Measurements from ENCODE around the gene PLCL2.

The PLCL2 gene

DNA sequence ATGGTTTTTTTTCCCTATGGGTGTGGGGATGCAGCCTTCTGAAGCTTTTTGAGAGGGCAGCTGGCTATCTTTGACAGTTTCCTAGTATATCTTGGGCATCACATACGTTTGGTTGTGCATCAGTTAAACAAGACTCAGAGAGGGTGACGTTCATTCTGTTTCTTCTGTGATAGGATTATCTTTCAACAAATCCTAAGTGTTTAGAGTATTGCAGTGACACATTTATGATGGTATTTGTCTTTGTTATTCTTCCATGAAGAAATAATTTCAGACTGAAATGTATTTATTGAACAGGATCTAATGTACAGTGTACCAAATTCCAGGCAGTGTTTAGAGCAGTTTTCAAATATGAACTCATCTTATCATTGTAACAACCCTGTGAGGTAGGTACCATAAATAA, 114.4 kb downstream of the PLCL2 start:
- TF ChIP-seq EZH2 (IDR thresholded peaks at IDR 0.05; ENCODE audit: borderline replicate concordance, low read length) (no peak), CTCF (IDR thresholded peaks at IDR 0.05; ENCODE audit: low read length) (no peak)
- Histone ChIP-seq H3K9me2 (ENCODE audit: low read depth, low read length) (no peaks in the 10 kb centered on the region), H3K4me3 (ENCODE audit: low read depth, low read length, poor library complexity, severe bottlenecking) (no peak overlapping the region), H3K4me1 (ENCODE audit: insufficient read depth, low read length, severe bottlenecking) (no peaks in the 10 kb centered on the region), H3K9me3 (ENCODE audit: low read length) (peaks cover 8% of the 10 kb centered on the region), H3K27ac (ENCODE audit: low read depth, low read length, poor library complexity, severe bottlenecking) (no peak overlapping the region), H3K79me2 (ENCODE audit: insufficient read depth, low read length) (peaks cover 96% of the 10 kb centered on the region), H3K36me3 (ENCODE audit: insufficient read depth, low read length) (no peaks in the 10 kb centered on the region), H3K27me3 (ENCODE audit: insufficient read depth, low read length) (no peaks in the 10 kb centered on the region), H2AFZ (ENCODE audit: low read length) (no peak overlapping the region), H3K4me2 (ENCODE audit: low read length) (no peak overlapping the region), H3F3A (ENCODE audit: insufficient read depth, low read length) (no peaks in the 10 kb centered on the region), H3K9ac (ENCODE audit: low read length) (no peak overlapping the region), H4K20me1 (ENCODE audit: insufficient read depth, low read length) (no peaks in the 10 kb centered on the region)

- Histone ChIP-seq H3K9ac (ENCODE audit: low read length) (no peak overlapping the region), H3F3A (ENCODE audit: insufficient read depth, low read length) (no peaks in the 10 kb centered on the region), H3K9me3 (ENCODE audit: low read length) (peaks cover 8% of the 10 kb centered on the region), H2AFZ (ENCODE audit: low read length) (no peak overlapping the region), H3K4me3 (ENCODE audit: low read depth, low read length, poor library complexity, severe bottlenecking) (no peak overlapping the region), H3K9me2 (ENCODE audit: low read depth, low read length) (no peaks in the 10 kb centered on the region), H3K4me2 (ENCODE audit: low read length) (no peak overlapping the region), H3K4me1 (ENCODE audit: insufficient read depth, low read length, severe bottlenecking) (no peaks in the 10 kb centered on the region), H4K20me1 (ENCODE audit: insufficient read depth, low read length) (no peaks in the 10 kb centered on the region), H3K27me3 (ENCODE audit: insufficient read depth, low read length) (no peaks in the 10 kb centered on the region), H3K27ac (ENCODE audit: low read depth, low read length, poor library complexity, severe bottlenecking) (no peak overlapping the region), H3K36me3 (ENCODE audit: insufficient read depth, low read length) (no peaks in the 10 kb centered on the region), H3K79me2 (ENCODE audit: insufficient read depth, low read length) (peaks cover 96% of the 10 kb centered on the region)
- TF ChIP-seq CTCF (IDR thresholded peaks at IDR 0.05; ENCODE audit: low read length) = no peak
- TF ChIP-seq EZH2 (IDR thresholded peaks at IDR 0.05; ENCODE audit: borderline replicate concordance, low read length) = no peak
Observed at GRCh38 chr3:16999871-17000270, 115.1 kb downstream of the PLCL2 start.

DNA sequence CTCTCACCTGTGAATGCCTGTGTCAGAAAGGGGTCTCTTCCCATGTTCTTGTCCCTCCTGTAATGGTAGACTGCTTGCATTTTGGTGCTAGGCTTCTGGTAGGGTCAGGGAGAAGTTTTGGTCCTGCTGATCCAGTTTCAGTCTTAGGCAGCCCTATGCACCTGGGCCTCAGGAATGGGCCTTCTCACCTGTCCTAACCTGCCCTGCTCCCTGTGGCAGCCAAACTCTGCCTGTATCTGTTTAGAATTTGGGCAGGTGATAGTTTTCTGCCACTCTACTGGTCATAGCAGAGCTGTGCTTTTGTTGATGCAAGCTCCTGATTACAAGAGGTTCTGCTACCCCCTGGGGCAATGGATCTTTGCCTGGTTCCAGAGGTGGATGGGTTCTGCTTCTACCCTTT, 118.7 kb downstream of the PLCL2 start:
- H3K79me2 ChIP-seq (ENCODE audit: insufficient read depth, low read length) = peaks cover 98% of the 10 kb centered on the region
- no peaks in the 10 kb centered on the region for H3F3A ChIP-seq (ENCODE audit: insufficient read depth, low read length)
- H3K9me3 ChIP-seq (ENCODE audit: low read length) = peaks cover 8% of the 10 kb centered on the region
- no peaks in the 10 kb centered on the region for H3K4me1 ChIP-seq (ENCODE audit: insufficient read depth, low read length, severe bottlenecking)
- no peak overlapping the region for H3K9ac ChIP-seq (ENCODE audit: low read length)
- no peak overlapping the region for H2AFZ ChIP-seq (ENCODE audit: low read length)
- no peaks in the 10 kb centered on the region for H4K20me1 ChIP-seq (ENCODE audit: insufficient read depth, low read length)
- no peaks in the 10 kb centered on the region for H3K36me3 ChIP-seq (ENCODE audit: insufficient read depth, low read length)
- H3K4me2 ChIP-seq (ENCODE audit: low read length) = no peak overlapping the region
- H3K27me3 ChIP-seq (ENCODE audit: insufficient read depth, low read length) = no peaks in the 10 kb centered on the region
- H3K9me2 ChIP-seq (ENCODE audit: low read depth, low read length) = no peaks in the 10 kb centered on the region
- no peak for TF ChIP-seq EZH2 (IDR thresholded peaks at IDR 0.05; ENCODE audit: borderline replicate concordance, low read length)
- no peak for TF ChIP-seq CTCF (IDR thresholded peaks at IDR 0.05; ENCODE audit: low read length)
- H3K4me3 ChIP-seq (ENCODE audit: low read depth, low read length, poor library complexity, severe bottlenecking) = no peak overlapping the region
- no peak overlapping the region for H3K27ac ChIP-seq (ENCODE audit: low read depth, low read length, poor library complexity, severe bottlenecking)

Measured in OCI-LY1 (cell line).